Measurements from ENCODE around the gene C3orf62.

The C3orf62 gene

GRCh38 chr3:49295489-49296058 lies 18.5 kb upstream of the C3orf62 start:
- TF ChIP-seq POLR2AphosphoS5 (IDR thresholded peaks at IDR 0.05; ENCODE audit: low read depth, low read length) (no peak), POLR2A (IDR thresholded peaks at IDR 0.05; ENCODE audit: low read depth, low read length) (no peak), TAF1 (IDR thresholded peaks at IDR 0.05; ENCODE audit: borderline replicate concordance, low read depth, low read length) (no peak)
- FAIRE-seq = peak; percentile 66
- no peak for DNase-seq (ENCODE audit: insufficient read length)

DNA sequence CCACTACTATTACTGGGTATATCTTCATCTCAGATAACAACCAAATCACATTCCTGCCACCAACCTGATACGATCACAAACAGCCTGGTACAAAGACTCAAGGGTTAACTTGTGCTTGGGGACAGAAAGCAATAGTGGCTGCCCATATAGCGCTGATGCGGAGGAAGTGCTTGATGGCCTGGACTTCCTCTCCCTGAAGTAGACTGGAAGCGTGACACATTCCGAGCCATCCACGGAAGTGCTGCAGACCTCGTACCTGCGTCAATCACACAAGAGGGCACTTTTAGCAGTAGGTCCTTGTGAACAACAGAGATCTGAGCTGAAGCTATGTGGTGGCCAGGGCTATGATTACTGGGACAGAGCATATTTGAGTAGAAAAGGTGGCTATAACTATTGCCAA lies 17.3 kb upstream of the C3orf62 start:
- FAIRE-seq (no peak), DNase-seq (ENCODE audit: insufficient read length) (no peak)
- no peak for TF ChIP-seq TAF1 (IDR thresholded peaks at IDR 0.05; ENCODE audit: borderline replicate concordance, low read depth, low read length)
- TF ChIP-seq POLR2AphosphoS5 (IDR thresholded peaks at IDR 0.05; ENCODE audit: low read depth, low read length) = no peak
- TF ChIP-seq POLR2A (IDR thresholded peaks at IDR 0.05; ENCODE audit: low read depth, low read length) = no peak

DNA sequence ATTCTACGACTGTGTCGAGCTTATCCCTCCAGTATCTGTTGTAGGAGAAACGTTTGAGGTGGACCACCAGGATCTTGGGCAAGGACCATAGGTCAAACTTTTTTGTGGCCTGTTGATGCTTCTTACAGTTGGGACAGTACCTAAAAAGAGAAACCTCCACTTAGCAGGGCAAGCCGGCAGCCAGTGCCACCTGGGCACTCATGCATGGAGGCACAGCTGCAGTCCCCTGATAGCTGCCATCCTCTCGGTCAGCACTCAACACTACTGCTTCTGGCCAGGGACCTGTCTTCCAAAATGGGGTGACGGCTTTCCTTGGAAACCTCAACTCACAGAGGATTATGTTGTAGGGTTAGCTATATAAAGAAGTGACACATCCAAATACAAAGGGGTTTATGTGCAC lies 7.0 kb upstream of the C3orf62 start:
- FAIRE-seq = no peak
- no peak for TF ChIP-seq POLR2A (IDR thresholded peaks at IDR 0.05; ENCODE audit: low read depth, low read length)
- TF ChIP-seq TAF1 (IDR thresholded peaks at IDR 0.05; ENCODE audit: borderline replicate concordance, low read depth, low read length) = no peak
- no peak for TF ChIP-seq POLR2AphosphoS5 (IDR thresholded peaks at IDR 0.05; ENCODE audit: low read depth, low read length)
- DNase-seq (ENCODE audit: insufficient read length) = no peak

DNA sequence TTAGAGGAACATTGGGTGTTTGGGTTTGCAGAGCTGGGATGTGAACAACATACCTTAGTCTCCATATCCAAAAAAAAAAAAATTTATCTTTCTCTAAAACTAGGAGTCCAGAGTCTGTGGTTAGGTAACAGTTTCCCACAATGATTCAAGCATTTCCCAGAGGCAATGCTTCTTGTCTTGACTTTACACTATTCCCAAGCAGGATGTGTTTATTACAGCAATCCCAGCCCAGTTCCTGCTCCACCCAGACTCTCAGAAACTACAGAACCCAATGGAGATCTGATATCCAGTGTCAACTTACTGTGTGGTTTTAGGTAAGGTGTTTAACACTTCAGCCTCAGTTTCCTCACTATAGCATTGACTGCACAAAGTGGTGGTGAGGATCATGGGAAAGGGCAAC lies 2.3 kb upstream of the C3orf62 start:
- FAIRE-seq = peak; percentile 42
- no peak for DNase-seq (ENCODE audit: insufficient read length)
- TF ChIP-seq POLR2A (IDR thresholded peaks at IDR 0.05; ENCODE audit: low read depth, low read length) = no peak
- TF ChIP-seq TAF1 (IDR thresholded peaks at IDR 0.05; ENCODE audit: borderline replicate concordance, low read depth, low read length) = no peak
- TF ChIP-seq POLR2AphosphoS5 (IDR thresholded peaks at IDR 0.05; ENCODE audit: low read depth, low read length) = no peak

GRCh38 chr3:49278548-49278947 lies 1.5 kb upstream of the C3orf62 start:
- DNase-seq (ENCODE audit: insufficient read length) = no peak
- TF ChIP-seq TAF1 (IDR thresholded peaks at IDR 0.05; ENCODE audit: borderline replicate concordance, low read depth, low read length) = no peak
- TF ChIP-seq POLR2AphosphoS5 (IDR thresholded peaks at IDR 0.05; ENCODE audit: low read depth, low read length) = no peak
- no peak for TF ChIP-seq POLR2A (IDR thresholded peaks at IDR 0.05; ENCODE audit: low read depth, low read length)
- no peak for FAIRE-seq

DNA sequence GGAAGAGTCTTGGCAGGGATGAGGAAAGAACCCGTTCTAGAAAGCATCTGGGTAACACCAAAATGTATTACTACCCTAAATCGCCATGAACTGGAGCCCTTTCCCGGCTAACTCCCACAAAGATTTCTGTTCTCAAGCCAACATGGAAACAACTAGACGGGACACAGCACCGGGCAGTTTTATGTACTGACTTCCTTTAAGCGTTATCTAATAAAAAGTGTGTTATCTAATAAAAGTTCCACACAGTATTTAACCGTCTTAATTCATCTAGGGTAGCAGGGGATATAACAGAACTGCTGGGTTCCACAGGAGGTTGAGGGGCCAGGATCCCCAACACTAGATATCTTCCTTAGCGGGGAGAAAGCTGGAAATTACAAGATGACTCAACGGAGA lies 347 bp upstream of the C3orf62 start:
- FAIRE-seq = peak; percentile 48
- no peak for TF ChIP-seq POLR2A (IDR thresholded peaks at IDR 0.05; ENCODE audit: low read depth, low read length)
- TF ChIP-seq TAF1 (IDR thresholded peaks at IDR 0.05; ENCODE audit: borderline replicate concordance, low read depth, low read length) = no peak
- no peak for TF ChIP-seq POLR2AphosphoS5 (IDR thresholded peaks at IDR 0.05; ENCODE audit: low read depth, low read length)
- DNase-seq (ENCODE audit: insufficient read length) = no peak

- TF ChIP-seq TAF1 (IDR thresholded peaks at IDR 0.05; ENCODE audit: borderline replicate concordance, low read depth, low read length) (no peak), POLR2A (IDR thresholded peaks at IDR 0.05; ENCODE audit: low read depth, low read length) (no peak), POLR2AphosphoS5 (IDR thresholded peaks at IDR 0.05; ENCODE audit: low read depth, low read length) (no peak)
- FAIRE-seq = no peak
- no peak for DNase-seq (ENCODE audit: insufficient read length)
These were observed 3.1 kb downstream of the C3orf62 start for GRCh38 chr3:49273825-49274532.

- no peak for DNase-seq (ENCODE audit: insufficient read length)
- no peak for FAIRE-seq
- no peak for TF ChIP-seq TAF1 (IDR thresholded peaks at IDR 0.05; ENCODE audit: borderline replicate concordance, low read depth, low read length)
- no peak for TF ChIP-seq POLR2AphosphoS5 (IDR thresholded peaks at IDR 0.05; ENCODE audit: low read depth, low read length)
- no peak for TF ChIP-seq POLR2A (IDR thresholded peaks at IDR 0.05; ENCODE audit: low read depth, low read length)
These were observed 6.0 kb downstream of the C3orf62 start for GRCh38 chr3:49271047-49271446.

- FAIRE-seq = no peak
- TF ChIP-seq POLR2AphosphoS5 (IDR thresholded peaks at IDR 0.05; ENCODE audit: low read depth, low read length) = no peak
- TF ChIP-seq POLR2A (IDR thresholded peaks at IDR 0.05; ENCODE audit: low read depth, low read length) = no peak
- no peak for TF ChIP-seq TAF1 (IDR thresholded peaks at IDR 0.05; ENCODE audit: borderline replicate concordance, low read depth, low read length)
- no peak for DNase-seq (ENCODE audit: insufficient read length)
These were observed 6.9 kb downstream of the C3orf62 start for GRCh38 chr3:49270156-49270500.

DNA sequence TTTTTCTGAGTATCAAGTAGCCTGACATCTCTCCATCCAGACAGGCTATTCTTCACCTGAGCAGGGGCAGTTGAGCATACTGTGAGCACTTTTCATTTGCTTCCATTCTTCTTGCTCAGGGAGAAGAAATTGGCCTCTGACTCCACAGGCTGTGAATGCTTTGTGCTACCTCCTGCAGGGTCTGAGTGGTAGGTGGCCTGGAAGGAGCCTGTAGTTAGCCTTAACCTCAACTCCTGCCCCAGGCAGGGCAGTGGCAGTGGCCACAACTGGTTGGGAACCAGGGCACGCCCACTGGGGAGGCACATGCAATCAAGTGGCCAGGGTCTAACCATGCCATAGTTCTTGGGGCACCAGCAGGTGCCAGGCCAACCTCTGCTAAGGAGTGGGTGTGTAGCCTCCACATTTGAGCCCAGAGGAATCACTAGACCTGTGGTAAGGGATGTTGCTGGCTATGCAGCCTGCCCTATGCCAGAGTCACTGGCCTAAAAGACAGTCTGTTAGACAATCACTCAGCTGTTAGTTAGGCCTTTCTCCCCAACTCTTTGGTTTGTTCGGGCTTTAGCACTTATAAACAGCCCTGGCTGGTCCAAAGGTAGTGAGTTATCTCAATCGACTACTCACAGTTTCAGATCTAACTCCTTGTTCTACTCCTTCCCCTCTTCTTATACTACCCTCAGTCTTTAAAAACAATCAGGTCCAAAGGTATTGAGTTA lies 7.4 kb downstream of the C3orf62 start:
- FAIRE-seq = no peak

DNA sequence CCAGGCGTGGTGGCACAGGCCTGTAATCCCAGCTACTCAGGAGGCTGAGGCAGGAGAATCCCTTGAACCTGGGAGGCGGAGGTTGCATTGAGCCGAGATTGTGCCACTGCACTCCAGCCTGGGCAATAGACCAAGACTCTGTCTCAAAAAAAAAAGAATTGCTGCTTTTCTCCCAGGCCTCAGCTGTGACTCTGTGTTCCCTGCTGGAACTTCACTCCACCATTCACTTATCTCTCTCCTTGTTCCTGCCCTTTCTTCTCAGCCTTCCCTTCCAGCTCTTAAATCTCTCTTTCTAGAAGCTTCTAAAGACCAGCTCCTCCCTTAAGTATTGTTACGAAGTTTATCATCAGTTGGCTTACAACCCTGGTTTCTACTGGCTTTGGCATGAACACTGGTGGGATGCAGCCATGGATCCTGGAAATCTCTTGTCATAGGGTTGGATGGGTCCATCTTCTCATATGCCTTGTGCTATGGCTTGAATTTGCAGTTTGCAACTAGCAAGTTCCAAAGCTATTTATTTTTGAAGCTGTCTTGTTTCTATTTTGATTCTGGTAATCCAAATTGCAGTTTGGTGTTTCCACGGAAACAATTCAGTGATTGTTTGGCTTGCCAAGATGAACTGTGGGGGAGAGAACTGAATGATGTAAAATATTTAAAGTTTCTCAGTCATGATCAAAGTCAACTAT lies 10.5 kb downstream of the C3orf62 start:
- DNase-seq (ENCODE audit: insufficient read length) (no peak), FAIRE-seq (no peak)
- TF ChIP-seq POLR2AphosphoS5 (IDR thresholded peaks at IDR 0.05; ENCODE audit: low read depth, low read length) = no peak
- TF ChIP-seq POLR2A (IDR thresholded peaks at IDR 0.05; ENCODE audit: low read depth, low read length) = no peak

More for the DNA sequence above, 7.4 kb downstream of the C3orf62 start:
- DNase-seq (ENCODE audit: insufficient read length) = no peak
- TF ChIP-seq POLR2AphosphoS5 (IDR thresholded peaks at IDR 0.05; ENCODE audit: low read depth, low read length) (no peak), POLR2A (IDR thresholded peaks at IDR 0.05; ENCODE audit: low read depth, low read length) (no peak), TAF1 (IDR thresholded peaks at IDR 0.05; ENCODE audit: borderline replicate concordance, low read depth, low read length) (no peak)
